Activated CD8-positive, alpha-beta T cell treated with anti-CD3 and anti-CD28 coated beads for 36 hours (primary cell): Measurements from ENCODE around the gene SLU7. TPM values are rescaled to one million over a fixed set of nuclear protein-coding genes. Genes with fewer than 3 reads are reported as not detected.

Experiments used
- ATAC-seq: fragments of 200-7000 bp; cut with Tn5 transposase; one replicate; pipeline ENCODE4 v1.10.0; 2021; ENCODE audit warnings: mild to moderate bottlenecking, moderate library complexity
- CTCF ChIA-PET: fragments of 350-600 bp; sonication (Branson Sonifier 250); formaldehyde crosslinking; loops from one replicate; lab custom pipeline; 2021; ENCODE audit warnings: antibody characterized with exemption; lab: Charles Lee
- POLR2A ChIA-PET: fragments of 350-600 bp; sonication (Branson Sonifier 250); formaldehyde crosslinking; loops from one replicate; lab custom pipeline; 2021; ENCODE audit warnings: antibody characterized with exemption; lab: Charles Lee
- DNase-seq: peaks from one replicate; pipeline ENCODE4 v3.0.0-alpha.2; 2020
- H3K27ac Mint-ChIP-seq: one replicate; pipeline ENCODE4 v1.8.0; 2021; ENCODE audit warnings: mild to moderate bottlenecking, mixed read lengths
- H3K27me3 Mint-ChIP-seq: one replicate; pipeline ENCODE4 v1.8.0; 2021; ENCODE audit warnings: mixed read lengths
- H3K36me3 Mint-ChIP-seq: one replicate; pipeline ENCODE4 v1.8.0; 2021; ENCODE audit warnings: low read depth, mixed read lengths
- H3K4me1 Mint-ChIP-seq: one replicate; pipeline ENCODE4 v1.8.0; 2021; ENCODE audit warnings: low read depth, mixed read lengths
- H3K4me3 Mint-ChIP-seq: one replicate; pipeline ENCODE4 v1.8.0; 2021; ENCODE audit warnings: mild to moderate bottlenecking, moderate library complexity, mixed read lengths
- H3K9me3 Mint-ChIP-seq: one replicate; pipeline ENCODE4 v1.8.0; 2021; ENCODE audit warnings: mixed read lengths
- intact Hi-C: fragments of 100-400 bp; cut with micrococcal nuclease; formaldehyde crosslinking; loops from one replicate; pipeline ENCODE4 v1.10.0; 2022
- total RNA-seq, 2 experiments: library from RNA; stranded (reverse); gene quantifications; one replicate each; pipeline ENCODE4 v1.2.3, GENCODE V29; 2021
- TF ChIP-seq, protein P1 (sequence below): fragments of 200-600 bp; IDR thresholded peaks from one replicate; pipeline ENCODE4 v1.8.0; 2022; ENCODE audit warnings: antibody characterized with exemption, mild to moderate bottlenecking

SLU7 gene
- 10 to 100 TPM; 38.4 to 40.9 TPM for total RNA-seq

DNA sequence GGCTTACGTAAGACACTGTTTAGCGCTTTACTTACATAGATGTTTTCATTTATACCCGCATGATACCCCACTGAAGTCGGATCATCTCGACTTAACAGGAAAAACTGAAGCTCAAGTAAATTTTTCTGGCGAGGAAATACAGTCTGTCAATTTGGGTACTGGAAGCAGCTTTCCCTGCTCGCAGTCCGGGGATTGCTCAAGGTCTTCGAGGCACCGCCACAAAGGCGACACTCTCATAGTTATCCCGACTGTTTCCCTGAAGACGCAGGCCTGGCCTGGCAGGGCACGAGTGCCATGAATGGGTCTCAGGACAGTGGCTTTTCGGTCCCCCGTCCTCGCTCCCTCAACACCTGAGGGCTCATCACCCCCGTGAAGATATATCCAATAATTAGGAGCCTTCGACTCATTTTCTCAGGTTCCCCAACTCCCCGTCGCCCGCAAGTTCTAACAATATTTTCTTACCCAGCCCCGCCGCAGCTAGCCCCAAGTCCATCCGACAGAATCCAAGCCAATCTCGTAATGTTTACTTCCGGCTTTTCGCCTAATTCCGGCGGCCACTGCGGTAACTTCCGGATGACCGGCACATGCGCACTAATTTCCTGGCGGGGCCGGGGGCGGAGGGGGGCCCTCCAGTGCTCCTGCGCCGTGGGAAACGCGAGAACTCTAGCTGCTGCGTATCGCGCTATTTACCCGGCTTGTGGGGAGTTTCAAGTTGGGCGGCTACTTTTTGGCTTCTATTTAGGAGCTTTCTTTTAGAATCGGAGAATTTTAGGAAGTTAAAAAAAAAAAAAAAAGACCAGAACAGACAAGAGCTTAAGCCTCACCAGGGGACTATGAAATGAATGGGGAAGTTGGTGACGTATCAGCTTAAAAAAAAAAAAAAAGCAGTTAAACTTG, at the start of gene SLU7:
Gene SLU7 (minus strand): TSS at position 521 of the 897 bp plus-strand sequence. CDS start 3,787 bp downstream, outside the sequence.
- H3K27ac Mint-ChIP-seq = peak within 1 kb of the TSS; percentile 93
- no peaks in the 10 kb centered on the region for H3K27me3 Mint-ChIP-seq
- H3K9me3 Mint-ChIP-seq = no peaks in the 10 kb centered on the region
- ChIA-PET POLR2A (interaction anchor here (0.9 to 1.8 kb wide), 6 partner anchors 10 to 49 kb away, joined by 3 to 8 read pairs (median 6); partner anchors contain the start of gene FAM200C), CTCF (interaction anchor here (0.6 to 8.9 kb wide), 4 partner anchors 20 to 73 kb away, joined by 3 to 107 read pairs (median 4); no protein-coding TSS in a partner anchor)
- peak; percentile 87 for ATAC-seq
- H3K36me3 Mint-ChIP-seq = peaks cover 22% of the 10 kb centered on the region
- H3K4me3 Mint-ChIP-seq = peak within 1 kb of the TSS; percentile 88
- H3K4me1 Mint-ChIP-seq = peaks cover 50% of the 10 kb centered on the region
- TF ChIP-seq, protein P1, sequence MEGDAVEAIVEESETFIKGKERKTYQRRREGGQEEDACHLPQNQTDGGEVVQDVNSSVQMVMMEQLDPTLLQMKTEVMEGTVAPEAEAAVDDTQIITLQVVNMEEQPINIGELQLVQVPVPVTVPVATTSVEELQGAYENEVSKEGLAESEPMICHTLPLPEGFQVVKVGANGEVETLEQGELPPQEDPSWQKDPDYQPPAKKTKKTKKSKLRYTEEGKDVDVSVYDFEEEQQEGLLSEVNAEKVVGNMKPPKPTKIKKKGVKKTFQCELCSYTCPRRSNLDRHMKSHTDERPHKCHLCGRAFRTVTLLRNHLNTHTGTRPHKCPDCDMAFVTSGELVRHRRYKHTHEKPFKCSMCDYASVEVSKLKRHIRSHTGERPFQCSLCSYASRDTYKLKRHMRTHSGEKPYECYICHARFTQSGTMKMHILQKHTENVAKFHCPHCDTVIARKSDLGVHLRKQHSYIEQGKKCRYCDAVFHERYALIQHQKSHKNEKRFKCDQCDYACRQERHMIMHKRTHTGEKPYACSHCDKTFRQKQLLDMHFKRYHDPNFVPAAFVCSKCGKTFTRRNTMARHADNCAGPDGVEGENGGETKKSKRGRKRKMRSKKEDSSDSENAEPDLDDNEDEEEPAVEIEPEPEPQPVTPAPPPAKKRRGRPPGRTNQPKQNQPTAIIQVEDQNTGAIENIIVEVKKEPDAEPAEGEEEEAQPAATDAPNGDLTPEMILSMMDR = no peak
- intact Hi-C loops = no loop called here
- DNase-seq = peak; percentile 97

DNA sequence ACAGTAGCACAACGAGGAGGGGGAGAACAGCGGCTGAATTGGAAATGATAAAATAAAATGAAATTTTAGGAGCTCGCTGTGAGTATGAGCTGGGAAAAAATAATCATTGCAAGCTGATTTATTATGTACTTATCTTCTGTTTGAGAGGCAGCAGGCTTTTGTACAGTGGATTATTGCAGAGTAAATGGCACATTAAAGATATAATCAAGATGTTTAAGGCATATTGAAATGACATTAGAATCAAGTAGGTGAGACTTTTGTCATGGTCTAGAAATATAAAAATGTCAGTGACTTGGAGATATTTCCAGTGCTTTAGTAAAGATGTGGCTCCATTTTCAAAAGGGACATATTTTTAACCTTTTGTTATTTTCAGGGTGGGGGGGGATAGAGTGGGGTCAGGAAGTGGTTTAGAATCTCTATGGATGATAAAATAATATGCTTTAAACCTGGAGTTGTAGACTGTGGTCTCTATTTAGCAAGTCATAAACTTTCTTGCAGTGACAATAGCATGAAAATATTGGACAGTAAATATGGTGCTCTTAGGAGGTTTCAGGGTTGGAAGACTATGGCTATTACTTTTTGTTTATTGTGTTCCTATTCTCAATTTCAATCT, 49.6 kb upstream of the SLU7 start:
- TF ChIP-seq, protein P1 = no peak
- intact Hi-C loops = loop anchor here (5.0 kb wide), 1 partner anchor 39 kb away; no protein-coding TSS in a partner anchor
- Mint-ChIP-seq H3K4me1 (peaks cover 67% of the 10 kb centered on the region), H3K27ac (peak overlapping the region; percentile 100), H3K9me3 (no peaks in the 10 kb centered on the region), H3K36me3 (peaks cover 41% of the 10 kb centered on the region), H3K27me3 (no peaks in the 10 kb centered on the region), H3K4me3 (peak overlapping the region; percentile 100)
- ATAC-seq = no peak
- ChIA-PET POLR2A (interaction anchor here (1.1 to 3.4 kb wide), 7 partner anchors 10 to 49 kb away, joined by 3 to 41 read pairs (median 7); no protein-coding TSS in a partner anchor), CTCF (interaction anchor here (0.8 to 9.9 kb wide), 6 partner anchors 10 to 50 kb away, joined by 3 to 195 read pairs (median 4); partner anchors contain the start of gene SLU7)
- no peak for DNase-seq

DNA sequence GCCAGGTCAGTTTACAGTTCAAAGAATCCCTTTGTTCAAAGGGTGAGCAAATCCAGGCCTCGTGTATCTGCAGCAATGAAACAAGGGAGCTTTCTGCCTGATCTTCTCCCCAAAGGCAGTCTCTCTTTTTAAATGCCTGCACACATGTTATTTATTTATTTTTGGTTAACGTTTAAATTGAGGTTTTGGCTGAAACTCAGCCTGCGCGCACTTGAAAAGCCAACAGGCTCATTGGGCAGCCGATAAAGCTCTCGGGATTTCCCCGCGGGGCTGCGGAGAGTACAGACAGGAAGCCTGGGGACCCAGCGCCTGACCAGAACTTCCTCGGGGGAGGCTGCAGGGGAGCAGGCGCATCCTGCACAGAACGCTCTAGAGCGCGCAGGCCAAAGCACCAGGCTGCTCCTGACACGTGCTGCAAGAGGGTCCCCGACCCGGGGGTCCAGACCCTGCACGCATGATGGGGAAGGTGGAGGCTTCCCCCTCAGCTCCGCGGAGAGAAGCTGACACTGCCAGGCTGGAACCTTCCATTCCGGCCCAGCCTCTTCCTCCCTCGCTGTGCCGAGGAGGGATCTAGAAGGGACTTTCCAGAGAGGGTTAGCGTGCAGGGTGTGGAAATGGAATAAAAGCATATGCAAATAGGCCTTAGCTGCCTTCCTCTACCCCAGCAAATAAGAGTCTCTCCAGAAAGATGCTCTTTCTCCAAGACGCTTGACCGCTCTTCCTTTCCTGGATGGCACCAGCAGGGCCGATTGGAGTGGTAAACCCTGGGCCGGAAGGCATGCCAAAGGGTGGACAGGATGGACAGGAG, 48.9 kb upstream of the SLU7 start:
- Mint-ChIP-seq H3K9me3 (no peaks in the 10 kb centered on the region), H3K4me3 (peak overlapping the region; percentile 100), H3K27me3 (no peaks in the 10 kb centered on the region), H3K4me1 (peaks cover 67% of the 10 kb centered on the region), H3K27ac (peak overlapping the region; percentile 100), H3K36me3 (peaks cover 34% of the 10 kb centered on the region)
- CTCF ChIA-PET = interaction anchor here (0.7 to 9.9 kb wide), 10 partner anchors 9 to 49 kb away, joined by 3 to 195 read pairs (median 4); partner anchors contain the start of gene SLU7
- DNase-seq (peak; percentile 96), ATAC-seq (peak; percentile 86)
- TF ChIP-seq, protein P1 = no peak
- intact Hi-C loops = loop anchor here (1.0 to 5.0 kb wide), 2 partner anchors 28 to 40 kb away; no protein-coding TSS in a partner anchor
- POLR2A ChIA-PET = interaction anchor here (1.2 to 3.4 kb wide), 6 partner anchors 9 to 48 kb away, joined by 5 to 41 read pairs (median 8); no protein-coding TSS in a partner anchor

DNA sequence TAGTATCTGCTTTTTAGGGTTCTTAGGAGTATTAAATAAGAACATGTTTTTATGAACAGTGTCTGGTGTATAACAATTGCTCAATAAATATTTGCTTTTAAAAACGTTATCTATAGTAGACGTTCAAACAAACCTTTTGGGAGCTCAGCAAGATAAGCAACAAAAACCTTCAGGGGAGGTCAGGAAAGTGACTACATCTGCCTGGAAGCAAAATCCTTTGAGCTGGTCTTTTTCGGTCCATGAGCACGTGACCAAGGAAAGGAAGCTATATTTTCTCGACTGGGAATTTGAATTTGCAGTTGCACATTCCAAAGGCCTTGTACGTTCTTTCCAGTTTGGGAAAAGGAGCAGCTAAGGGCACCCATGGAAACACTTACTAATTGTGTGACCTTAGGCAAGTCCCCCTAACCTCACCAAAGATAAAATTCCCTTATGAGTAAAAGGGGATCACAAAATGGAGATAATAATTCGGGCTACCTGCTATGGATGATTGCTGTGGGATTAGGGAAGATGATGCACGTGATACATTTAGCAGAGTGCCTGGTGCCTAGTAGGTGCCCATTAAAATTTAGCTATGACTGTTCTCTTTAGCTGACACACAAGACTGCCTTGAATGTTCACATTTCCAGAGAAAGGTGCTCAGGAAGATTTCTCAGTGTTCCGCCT, 48.1 kb upstream of the SLU7 start:
- H3K36me3 Mint-ChIP-seq = peaks cover 30% of the 10 kb centered on the region
- TF ChIP-seq, protein P1 = no peak
- peak; percentile 6 for ATAC-seq
- intact Hi-C loops = loop anchor here (1.0 to 5.0 kb wide), 2 partner anchors 28 to 40 kb away; no protein-coding TSS in a partner anchor
- peak overlapping the region; percentile 100 for H3K27ac Mint-ChIP-seq
- no peak for DNase-seq
- ChIA-PET POLR2A (interaction anchor here (1.4 to 3.4 kb wide), 5 partner anchors 10 to 48 kb away, joined by 3 to 41 read pairs (median 8); no protein-coding TSS in a partner anchor), CTCF (interaction anchor here (0.7 to 9.9 kb wide), 7 partner anchors 9 to 43 kb away, joined by 3 to 195 read pairs (median 4); no protein-coding TSS in a partner anchor)
- H3K4me1 Mint-ChIP-seq = peaks cover 70% of the 10 kb centered on the region
- no peaks in the 10 kb centered on the region for H3K9me3 Mint-ChIP-seq
- no peaks in the 10 kb centered on the region for H3K27me3 Mint-ChIP-seq
- H3K4me3 Mint-ChIP-seq = peak overlapping the region; percentile 100
